Stimulated activated CD4-positive, alpha-beta T cell treated with anti-CD3 and anti-CD28 coated beads, Interleukin-12 subunit alpha, Interleukin-12 subunit beta, amount 100 ng/mL, for 24 hours (primary cell): Measurements from ENCODE around the gene DENND1B.

Experiments used
- DNase-seq, 2 experiments: peaks; one replicate each; pipeline ENCODE4 v3.0.0-alpha.2; 2020; ENCODE audit warnings: low read depth in 2 of 2

DENND1B gene

GRCh38 chr1:197683895-197684553 lies 91.3 kb downstream of the DENND1B start:
- DNase-seq = no peak

GRCh38 chr1:197683280-197683679 lies 92.0 kb downstream of the DENND1B start:
- no peak for DNase-seq

GRCh38 chr1:197680311-197680710 lies 95.0 kb downstream of the DENND1B start:
- no peak for DNase-seq

- no peak for DNase-seq
These were observed 97.5 kb downstream of the DENND1B start for GRCh38 chr1:197677752-197678295.

- no peak for DNase-seq
These were observed 98.0 kb downstream of the DENND1B start for GRCh38 chr1:197677313-197677712.

GRCh38 chr1:197675583-197676208 lies 99.6 kb downstream of the DENND1B start:
- DNase-seq = no peak

- no peak for DNase-seq
These were observed 101.0 kb downstream of the DENND1B start for GRCh38 chr1:197674286-197674685.

GRCh38 chr1:197673292-197673691 lies 102.0 kb downstream of the DENND1B start:
- no peak for DNase-seq

GRCh38 chr1:197672347-197672746 lies 102.9 kb downstream of the DENND1B start:
- no peak for DNase-seq

- DNase-seq = no peak
These were observed 103.4 kb downstream of the DENND1B start for GRCh38 chr1:197671920-197672319.

GRCh38 chr1:197671140-197671539 lies 104.1 kb downstream of the DENND1B start:
- DNase-seq = no peak

GRCh38 chr1:197666769-197667285 lies 108.5 kb downstream of the DENND1B start:
- DNase-seq = no peak

GRCh38 chr1:197664391-197664790 lies 110.9 kb downstream of the DENND1B start:
- DNase-seq = no peak

- no peak for DNase-seq
These were observed 111.9 kb downstream of the DENND1B start for GRCh38 chr1:197663162-197663953.

GRCh38 chr1:197660389-197660788 lies 114.9 kb downstream of the DENND1B start:
- DNase-seq = no peak

- DNase-seq = no peak
These were observed 116.1 kb downstream of the DENND1B start for GRCh38 chr1:197659171-197659570.

- DNase-seq = no peak
These were observed 126.1 kb downstream of the DENND1B start for GRCh38 chr1:197649188-197649587.

- no peak for DNase-seq
These were observed 137.0 kb downstream of the DENND1B start for GRCh38 chr1:197638316-197638715.

GRCh38 chr1:197637406-197637805 lies 137.9 kb downstream of the DENND1B start:
- DNase-seq = no peak

- DNase-seq = no peak
These were observed 141.7 kb downstream of the DENND1B start for GRCh38 chr1:197633447-197634078.

GRCh38 chr1:197632651-197633050 lies 142.6 kb downstream of the DENND1B start:
- no peak for DNase-seq

GRCh38 chr1:197632005-197632404 lies 143.3 kb downstream of the DENND1B start:
- no peak for DNase-seq
